Naive B cell (primary cell): ENCODE results near the gene PSMA4. TPM values are rescaled to one million over a fixed set of nuclear protein-coding genes. Genes with fewer than 3 reads are reported as not detected.

Experiments used
- ATAC-seq, 2 donors: fragments of 150-1000 bp; cut with Tn5 transposase; 2 replicates each; pipeline ENCODE4 v1.10.0; 2021; ENCODE audit warnings: low read depth in 2 of 2, mild to moderate bottlenecking in 2 of 2, moderate library complexity in 2 of 2
- DNase-seq: peaks from one replicate; pipeline ENCODE4 v3.0.0; 2022
- H3K27ac Mint-ChIP-seq, 6 donors: one replicate each; pipeline ENCODE4 v1.8.0; 2020 to 2022; ENCODE audit warnings: mild to moderate bottlenecking in 6 of 6, mixed read lengths in 6 of 6, moderate library complexity in 5 of 6, inconsistent platforms in 2 of 6
- H3K27me3 Mint-ChIP-seq, 3 donors: one replicate each; pipeline ENCODE4 v1.8.0; 2021 to 2022; ENCODE audit warnings: mixed read lengths in 3 of 3, mild to moderate bottlenecking in 1 of 3
- H3K36me3 Mint-ChIP-seq, 2 donors: one replicate each; pipeline ENCODE4 v1.8.0; 2020 to 2022; ENCODE audit warnings: mixed read lengths in 2 of 2, inconsistent platforms in 1 of 2, mild to moderate bottlenecking in 1 of 2
- H3K4me1 Mint-ChIP-seq, 3 donors: one replicate each; pipeline ENCODE4 v1.8.0; 2020 to 2022; ENCODE audit warnings: mixed read lengths in 3 of 3, inconsistent platforms in 1 of 3, mild to moderate bottlenecking in 1 of 3, moderate library complexity in 1 of 3
- H3K4me3 Mint-ChIP-seq, 8 donors: one replicate each; pipeline ENCODE4 v1.8.0; 2020 to 2022; ENCODE audit warnings: mild to moderate bottlenecking in 8 of 8, mixed read lengths in 8 of 8, moderate library complexity in 8 of 8, inconsistent platforms in 2 of 8
- H3K9me3 Mint-ChIP-seq, 7 donors: one replicate each; pipeline ENCODE4 v1.8.0; 2020 to 2022; ENCODE audit warnings: mixed read lengths in 7 of 7, mild to moderate bottlenecking in 5 of 7, inconsistent platforms in 2 of 7, moderate library complexity in 1 of 7
- polyA plus RNA-seq, 6 donors: library from polyadenylated mRNA; unstranded; fragments of 300-500 nt; fragmentation: Illumina TruSeq; gene quantifications; one replicate each; pipeline ENCODE4 v1.2.3, GENCODE V29; 2021; ENCODE audit warnings: low read depth in 6 of 6

PSMA4 gene
- polyA plus RNA-seq, 6 donors from 2014 or later, result 204 to 251 (median 240) TPM

- ATAC-seq, result peak in 1 of 2 donors; percentile 11
- Mint-ChIP-seq H3K9me3 (no peaks in the 10 kb centered on the region), H3K27me3 (peaks cover 6 to 34% (median 9%) of the 10 kb centered on the region in 3 donors), H3K4me3 (peak overlapping the region; percentile 85 to 96 (median 92)), H3K4me1 (peaks cover 17 to 23% (median 21%) of the 10 kb centered on the region in 3 donors), H3K27ac (peak overlapping the region in 4 of 6 donors; percentile 49 to 92 (median 75)), H3K36me3 (no peaks in the 10 kb centered on the region)
- no peak for DNase-seq
Observed at GRCh38 chr15:78564743-78565096, 24.5 kb downstream of the PSMA4 start.

GRCh38 chr15:78565097-78565950 is 25.1 kb downstream of the PSMA4 start, which contains the start of gene CHRNA5:
CHRNA5 (plus strand) TSS chr15:78565520; CDS start chr15:78565720, 200 bp downstream.
- ATAC-seq, result peak; percentile 82 to 87
- Mint-ChIP-seq H3K36me3 (no peaks in the 10 kb centered on the region), H3K4me3 (peak within 1 kb of the TSS; percentile 87 to 96 (median 92)), H3K4me1 (peaks cover 17 to 23% (median 21%) of the 10 kb centered on the region in 3 donors), H3K27ac (peak within 1 kb of the TSS in 5 of 6 donors; percentile 47 to 92 (median 71)), H3K27me3 (peaks cover 6 to 34% (median 9%) of the 10 kb centered on the region in 3 donors), H3K9me3 (no peaks in the 10 kb centered on the region)
- peak; percentile 63 for DNase-seq

GRCh38 chr15:78565951-78566774 is 25.9 kb downstream of the PSMA4 start:
- no peaks in the 10 kb centered on the region for H3K36me3 Mint-ChIP-seq
- no peaks in the 10 kb centered on the region for H3K9me3 Mint-ChIP-seq
- peaks cover 6 to 34% (median 8%) of the 10 kb centered on the region in 3 donors for H3K27me3 Mint-ChIP-seq
- ATAC-seq (peak in 1 of 2 donors; percentile 5), DNase-seq (no peak)
- H3K4me3 Mint-ChIP-seq, result peak overlapping the region; percentile 85 to 96 (median 90)
- peaks cover 17 to 23% (median 21%) of the 10 kb centered on the region in 3 donors for H3K4me1 Mint-ChIP-seq
- H3K27ac Mint-ChIP-seq, result peak overlapping the region in 2 of 6 donors; percentile 23 to 40

GRCh38 chr15:78567531-78567930 is 27.3 kb downstream of the PSMA4 start:
- no peak for DNase-seq
- Mint-ChIP-seq H3K27ac (no peak overlapping the region), H3K36me3 (no peaks in the 10 kb centered on the region), H3K9me3 (no peaks in the 10 kb centered on the region), H3K4me1 (peaks cover 17 to 23% (median 21%) of the 10 kb centered on the region in 3 donors), H3K27me3 (peaks cover 0 to 25% (median 6%) of the 10 kb centered on the region in 3 donors), H3K4me3 (peak overlapping the region in 3 of 8 donors; percentile 3 to 62 (median 20))
- ATAC-seq, result no peak

GRCh38 chr15:78570710-78571109 is 30.5 kb downstream of the PSMA4 start:
- Mint-ChIP-seq H3K27me3 (peaks cover 0 to 16% (median 11%) of the 10 kb centered on the region in 3 donors), H3K9me3 (no peaks in the 10 kb centered on the region), H3K4me3 (no peak overlapping the region), H3K27ac (no peak overlapping the region), H3K36me3 (no peaks in the 10 kb centered on the region), H3K4me1 (peaks cover 8 to 12% (median 10%) of the 10 kb centered on the region in 3 donors)
- no peak for ATAC-seq
- no peak for DNase-seq

GRCh38 chr15:78571382-78571781 is 31.1 kb downstream of the PSMA4 start:
- no peaks in the 10 kb centered on the region for H3K36me3 Mint-ChIP-seq
- peaks cover 0 to 16% (median 8%) of the 10 kb centered on the region in 3 donors for H3K27me3 Mint-ChIP-seq
- H3K4me3 Mint-ChIP-seq, result no peak overlapping the region
- DNase-seq, result no peak
- no peak overlapping the region for H3K27ac Mint-ChIP-seq
- H3K4me1 Mint-ChIP-seq, result peaks cover 1 to 8% (median 4%) of the 10 kb centered on the region in 3 donors
- ATAC-seq, result no peak
- no peaks in the 10 kb centered on the region for H3K9me3 Mint-ChIP-seq

- Mint-ChIP-seq H3K9me3 (no peaks in the 10 kb centered on the region), H3K4me1 (no peaks in the 10 kb centered on the region), H3K27ac (no peak overlapping the region), H3K36me3 (no peaks in the 10 kb centered on the region), H3K27me3 (peaks cover 0 to 6% (median 5%) of the 10 kb centered on the region in 3 donors), H3K4me3 (no peak overlapping the region)
- no peak for ATAC-seq
- no peak for DNase-seq
Observed at GRCh38 chr15:78573416-78573815, 33.2 kb downstream of the PSMA4 start.

GRCh38 chr15:78574944-78575343 is 34.7 kb downstream of the PSMA4 start:
- H3K9me3 Mint-ChIP-seq, result no peaks in the 10 kb centered on the region
- no peaks in the 10 kb centered on the region for H3K36me3 Mint-ChIP-seq
- H3K4me1 Mint-ChIP-seq, result no peaks in the 10 kb centered on the region
- ATAC-seq (no peak), DNase-seq (no peak)
- no peak overlapping the region for H3K4me3 Mint-ChIP-seq
- H3K27me3 Mint-ChIP-seq, result peaks cover 0 to 6% (median 5%) of the 10 kb centered on the region in 3 donors
- no peak overlapping the region for H3K27ac Mint-ChIP-seq

- Mint-ChIP-seq H3K9me3 (no peaks in the 10 kb centered on the region), H3K4me3 (no peak overlapping the region), H3K36me3 (no peaks in the 10 kb centered on the region), H3K4me1 (no peaks in the 10 kb centered on the region), H3K27ac (no peak overlapping the region), H3K27me3 (peaks cover 2 to 11% (median 4%) of the 10 kb centered on the region in 3 donors)
- DNase-seq (no peak), ATAC-seq (no peak)
Observed at GRCh38 chr15:78597583-78597982, 57.3 kb downstream of the PSMA4 start.

GRCh38 chr15:78598348-78598747 is 58.1 kb downstream of the PSMA4 start:
- Mint-ChIP-seq H3K27ac (no peak overlapping the region), H3K36me3 (no peaks in the 10 kb centered on the region), H3K27me3 (peaks cover 6 to 17% (median 10%) of the 10 kb centered on the region in 3 donors)

GRCh38 chr15:78599189-78599588 is 58.9 kb downstream of the PSMA4 start:
- Mint-ChIP-seq H3K4me1 (no peaks in the 10 kb centered on the region), H3K36me3 (no peaks in the 10 kb centered on the region), H3K4me3 (no peak overlapping the region), H3K9me3 (no peaks in the 10 kb centered on the region), H3K27me3 (peaks cover 14 to 25% (median 18%) of the 10 kb centered on the region in 3 donors), H3K27ac (no peak overlapping the region)
- DNase-seq (no peak), ATAC-seq (no peak)

More at GRCh38 chr15:78598348-78598747, 58.1 kb downstream of the PSMA4 start:
- Mint-ChIP-seq H3K4me1 (no peaks in the 10 kb centered on the region), H3K9me3 (no peaks in the 10 kb centered on the region), H3K4me3 (no peak overlapping the region)
- DNase-seq (no peak), ATAC-seq (no peak)
